Panc1 (cell line): ENCODE measurements around the gene PPP1R2B. TPM values are rescaled to one million over a fixed set of nuclear protein-coding genes. Genes with fewer than 3 reads are reported as not detected.

Source experiments
- ATAC-seq: fragments of 200-7000 bp; cut with Tn5 transposase; 2 replicates; pipeline ENCODE4 v1.9.1; 2020; ENCODE audit warnings: mild to moderate bottlenecking, moderate library complexity
- BruUV-seq: library from RNA; stranded (reverse); fragments of 400-500 nt; replicated peaks from 2 replicates; lab custom pipeline; 2021; lab: Mats Ljungman, UMichigan
- CTCF ChIA-PET: fragments of 300-600 bp; sonication (Branson Sonifier 250); formaldehyde crosslinking; loops from one replicate; lab custom pipeline; 2022; ENCODE audit warnings: antibody characterized with exemption; lab: Charles Lee
- POLR2A ChIA-PET: fragments of 300-600 bp; sonication (Branson Sonifier 250); formaldehyde crosslinking; loops from one replicate; lab custom pipeline; 2022; ENCODE audit warnings: antibody characterized with exemption; lab: Charles Lee
- DNase-seq: peaks from one replicate; pipeline ENCODE4 v3.0.0-alpha.2; 2010; ENCODE audit warnings: low read depth, low spot score
- H3K27ac ChIP-seq: 2 replicates; pipeline ENCODE4 v1.5.1; 2011; ENCODE audit warnings: mild to moderate bottlenecking, low read length, inconsistent platforms
- H3K27me3 ChIP-seq: fragments of 200-500 bp; sonication (Bioruptor generic); 2 replicates; pipeline ENCODE4 v1.6.0; 2014; ENCODE audit warnings: low read length, inconsistent platforms; ENCODE audit not compliant: control insufficient read depth, insufficient read depth
- H3K36me3 ChIP-seq: fragments of 200-500 bp; sonication (Bioruptor generic); 2 replicates; pipeline ENCODE4 v1.5.1; 2014; ENCODE audit warnings: inconsistent platforms, mild to moderate bottlenecking, low read length, moderate library complexity; ENCODE audit not compliant: control insufficient read depth, insufficient read depth
- H3K4me1 ChIP-seq: 2 replicates; pipeline ENCODE4 v1.5.1; 2011; ENCODE audit warnings: inconsistent platforms, mild to moderate bottlenecking, low read length, moderate library complexity; ENCODE audit not compliant: control insufficient read depth, insufficient read depth
- H3K4me3 ChIP-seq, 2 experiments: 2 replicates each; pipeline ENCODE4 v1.5.1; 2011 to 2012; ENCODE audit warnings: low read depth in 2 of 2, low read length in 2 of 2, mild to moderate bottlenecking in 2 of 2, inconsistent platforms in 1 of 2, moderate library complexity in 1 of 2
- H3K9me3 ChIP-seq: fragments of 200-500 bp; sonication (Bioruptor generic); 2 replicates; pipeline ENCODE4 v1.5.1; 2014; ENCODE audit warnings: low read depth, mild to moderate bottlenecking, inconsistent platforms, low read length, moderate library complexity; ENCODE audit not compliant: control insufficient read depth, insufficient read depth
- CTCF ChIP-seq: fragments of 450-650 bp; IDR thresholded peaks from 2 replicates; pipeline ENCODE4 v1.5.1; 2017; ENCODE audit warnings: mild to moderate bottlenecking
- POLR2AphosphoS5 ChIP-seq: IDR thresholded peaks from 2 replicates; pipeline ENCODE4 v1.6.1; 2012; ENCODE audit warnings: mild to moderate bottlenecking, low read depth, low read length, moderate library complexity
- REST ChIP-seq, 2 experiments: IDR thresholded peaks; 2 replicates each; pipeline ENCODE4 v1.6.1; 2011 to 2012; ENCODE audit warnings: low read depth in 2 of 2, control low read depth in 1 of 2, low read length in 1 of 2, mild to moderate bottlenecking in 1 of 2, moderate library complexity in 1 of 2; ENCODE audit not compliant: insufficient read depth in 1 of 2
- SIN3A ChIP-seq: IDR thresholded peaks from 2 replicates; pipeline ENCODE4 v1.6.1; 2012; ENCODE audit warnings: low read depth, mild to moderate bottlenecking, low read length, moderate library complexity, borderline replicate concordance; ENCODE audit not compliant: insufficient read depth
- TCF7L2 ChIP-seq: IDR thresholded peaks from 2 replicates; pipeline ENCODE4 v1.6.1; 2011; ENCODE audit warnings: mild to moderate bottlenecking, low read depth, low read length, inconsistent platforms
- in situ Hi-C: cut with HindIII; loops from 2 replicates; pipeline ENCODE4 v1.10.0; 2016; ENCODE audit warnings: low sequenced_read_pairs, low pct_unique_long_range_greater_than_20kb
- intact Hi-C: fragments of 100-400 bp; cut with micrococcal nuclease; formaldehyde crosslinking; loops from one replicate; pipeline ENCODE4 v1.10.0; 2022; ENCODE audit not compliant: unreplicated experiment
- total RNA-seq: library from RNA; stranded (reverse); gene quantifications from one replicate; pipeline ENCODE4 v1.2.1, GENCODE V29; 2021; ENCODE audit not compliant: unreplicated experiment

Gene PPP1R2B
- total RNA-seq, 1 experiment from 2014 or later, result 0.10 TPM

- ChIA-PET POLR2A (no interaction called here), CTCF (no interaction called here)
- Histone ChIP-seq H3K9me3 (no peaks in the 10 kb centered on the region), H3K27me3 (no peaks in the 10 kb centered on the region), H3K4me1 (no peaks in the 10 kb centered on the region), H3K27ac (no peak overlapping the region), H3K36me3 (no peaks in the 10 kb centered on the region), H3K4me3 (no peak overlapping the region)
- TF ChIP-seq CTCF (no peak), SIN3A (no peak), POLR2AphosphoS5 (no peak), REST (IDR thresholded peaks at IDR 0.05; ENCODE audit: insufficient read depth in 1 of 2, low read depth in 2 of 2, low read length in 1 of 2) (no peak), TCF7L2 (no peak)
- no TSS peak for BruUV-seq
- DNase-seq (no peak), ATAC-seq (no peak)
- in situ Hi-C loops, result no loop called here
- intact Hi-C loops, result no loop called here
Measured at GRCh38 chr5:156871212-156871611, 21.1 kb downstream of the PPP1R2B start.

GRCh38 chr5:156879665-156880285 lies 29.7 kb downstream of the PPP1R2B start:
- Histone ChIP-seq H3K4me3 (no peak overlapping the region), H3K9me3 (no peaks in the 10 kb centered on the region), H3K36me3 (no peaks in the 10 kb centered on the region), H3K27ac (no peak overlapping the region), H3K27me3 (no peaks in the 10 kb centered on the region), H3K4me1 (no peaks in the 10 kb centered on the region)
- no peak for ATAC-seq
- DNase-seq, result no peak
- ChIA-PET CTCF (no interaction called here), POLR2A (no interaction called here)
- intact Hi-C loops (no loop called here), in situ Hi-C loops (no loop called here)
- BruUV-seq, result no TSS peak
- TF ChIP-seq CTCF, result no peak
